ES-I3 (cell line): ENCODE measurements around the gene ICA1.
"Not testable (repeated sequence)": the region's sequence is repeated elsewhere in the genome, so short reads cannot be mapped to it uniquely, and the experiment has no call there.

ENCODE experiments used
- H3K36me3 ChIP-seq: 2 replicates; pipeline ENCODE4 v1.6.1; 2013; ENCODE audit warnings: mild to moderate bottlenecking, low read length, control low read depth, moderate library complexity; ENCODE audit not compliant: insufficient read depth
- H3K4me1 ChIP-seq: 2 replicates; pipeline ENCODE4 v1.6.1; 2013; ENCODE audit warnings: mild to moderate bottlenecking, control low read depth, low read length; ENCODE audit not compliant: insufficient read depth
- H3K9ac ChIP-seq: 2 replicates; pipeline ENCODE4 v1.6.1; 2013; ENCODE audit warnings: low read depth, mild to moderate bottlenecking, low read length, moderate library complexity
- H3K9me3 ChIP-seq: 2 replicates; pipeline ENCODE4 v1.6.1; 2013; ENCODE audit warnings: mild to moderate bottlenecking, low read length, moderate library complexity; ENCODE audit not compliant: control insufficient read depth, insufficient read depth

ICA1 gene

DNA sequence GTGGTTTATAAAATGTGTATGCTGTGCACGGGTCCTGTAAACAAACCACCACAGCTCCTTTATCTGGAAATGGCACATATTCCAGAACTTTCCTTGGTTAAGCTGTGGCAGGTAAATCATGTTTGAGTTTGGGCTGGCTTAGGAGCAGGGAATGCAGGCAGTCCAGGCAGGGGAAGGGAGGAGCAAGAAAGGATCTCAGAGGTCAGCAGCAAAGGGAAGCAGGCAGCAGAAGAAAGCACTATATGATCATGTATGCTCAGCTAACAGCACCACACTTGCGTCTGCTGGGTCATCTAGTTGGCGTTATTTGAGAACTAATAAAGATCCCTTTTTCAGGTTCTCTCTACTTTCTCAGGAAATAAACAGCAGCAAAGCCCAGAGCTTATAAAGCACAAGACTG, 7.8 kb downstream of the ICA1 start:
- Histone ChIP-seq H3K9me3 (no peaks in the 10 kb centered on the region), H3K4me1 (0 out of 2 replicates have a peak, but pooled peaks cover 4% of the 10 kb centered on the region), H3K9ac (no peak overlapping the region), H3K36me3 (no peaks in the 10 kb centered on the region)

DNA sequence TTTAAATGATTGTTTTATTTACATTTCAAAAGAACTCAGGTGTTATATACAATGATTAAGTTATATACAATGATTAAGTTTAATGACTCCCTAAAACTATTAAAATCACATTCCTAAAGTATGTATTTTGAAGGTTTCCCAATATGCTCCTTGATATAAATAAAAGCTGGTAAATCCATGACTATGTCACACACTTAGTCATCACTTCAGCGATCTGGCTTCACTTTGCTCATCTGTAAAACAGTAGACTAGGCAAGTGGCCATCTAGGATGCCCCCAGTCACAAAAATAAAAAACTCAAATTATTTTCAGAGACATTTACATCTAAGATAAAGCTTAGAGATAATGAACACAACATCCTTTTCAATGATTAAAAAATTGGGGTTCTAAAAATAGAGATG, 10.8 kb downstream of the ICA1 start:
- Histone ChIP-seq H3K9me3 (no peaks in the 10 kb centered on the region), H3K9ac (no peak overlapping the region), H3K36me3 (no peaks in the 10 kb centered on the region), H3K4me1 (0 out of 2 replicates have a peak, but pooled peaks cover 4% of the 10 kb centered on the region)

DNA sequence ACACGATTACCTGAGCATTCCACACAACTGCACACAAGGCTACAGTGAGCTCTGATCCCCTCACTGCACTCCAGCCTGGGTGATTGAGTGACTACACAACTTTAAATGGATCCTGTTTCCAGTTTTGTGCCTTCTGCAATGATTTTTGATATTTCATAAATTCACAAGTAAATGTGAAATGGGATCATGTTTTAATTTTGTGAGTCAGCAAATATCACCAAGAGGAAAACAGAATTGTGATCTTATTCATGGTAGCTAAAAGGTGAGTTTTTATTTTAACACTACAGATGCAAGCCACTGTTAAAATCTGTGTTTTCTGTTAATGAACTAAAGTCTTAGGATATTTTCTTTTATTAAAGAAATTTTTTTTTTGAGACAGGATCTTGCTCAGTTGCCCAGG, 11.4 kb downstream of the ICA1 start:
- H3K36me3 ChIP-seq = no peaks in the 10 kb centered on the region
- 0 out of 2 replicates have a peak, but pooled peaks cover 4% of the 10 kb centered on the region for H3K4me1 ChIP-seq
- no peak overlapping the region for H3K9ac ChIP-seq
- H3K9me3 ChIP-seq = no peaks in the 10 kb centered on the region

DNA sequence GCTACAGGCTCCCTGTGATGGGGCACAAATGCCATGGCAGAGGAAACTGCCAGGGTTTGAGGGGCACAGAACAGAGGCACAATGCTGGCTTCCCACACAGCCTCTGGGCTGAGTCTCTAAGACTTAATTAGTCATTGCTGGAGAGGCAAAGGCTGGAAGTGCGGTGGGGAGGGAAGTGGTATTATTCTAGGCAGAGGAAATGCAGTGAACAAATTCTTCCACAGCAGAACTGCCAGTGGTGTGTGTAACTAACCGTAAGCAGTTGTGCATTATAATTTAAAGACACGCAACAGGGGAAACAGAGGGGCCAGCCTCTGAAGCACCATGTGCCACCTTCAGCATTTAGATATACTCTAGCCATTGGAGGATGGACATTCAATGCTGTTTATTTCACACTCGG, 12.8 kb downstream of the ICA1 start:
- Histone ChIP-seq H3K9me3 (no peaks in the 10 kb centered on the region), H3K9ac (no peak overlapping the region), H3K36me3 (no peaks in the 10 kb centered on the region), H3K4me1 (no peaks in the 10 kb centered on the region)

DNA sequence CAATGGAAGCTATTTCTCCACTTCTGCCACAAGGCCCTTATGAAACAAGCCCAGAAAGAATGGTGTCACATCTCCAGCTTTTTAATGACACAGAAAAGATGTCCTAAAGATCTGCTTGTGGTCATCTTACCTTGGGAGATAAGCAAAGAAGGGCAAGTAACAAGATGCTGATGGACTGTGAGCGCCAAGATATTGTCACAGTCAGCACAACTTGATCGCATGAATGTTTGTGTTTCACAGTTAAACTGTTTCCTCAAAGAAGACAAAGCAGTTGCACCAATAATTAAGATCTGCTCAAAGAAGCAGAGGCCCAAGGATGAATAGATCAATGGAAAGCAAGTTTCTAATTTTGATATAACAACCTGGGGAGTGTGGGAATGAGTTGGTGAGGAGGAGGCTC, 15.9 kb downstream of the ICA1 start:
- Histone ChIP-seq H3K4me1 (no peaks in the 10 kb centered on the region), H3K36me3 (no peaks in the 10 kb centered on the region), H3K9me3 (no peaks in the 10 kb centered on the region), H3K9ac (no peak overlapping the region)

DNA sequence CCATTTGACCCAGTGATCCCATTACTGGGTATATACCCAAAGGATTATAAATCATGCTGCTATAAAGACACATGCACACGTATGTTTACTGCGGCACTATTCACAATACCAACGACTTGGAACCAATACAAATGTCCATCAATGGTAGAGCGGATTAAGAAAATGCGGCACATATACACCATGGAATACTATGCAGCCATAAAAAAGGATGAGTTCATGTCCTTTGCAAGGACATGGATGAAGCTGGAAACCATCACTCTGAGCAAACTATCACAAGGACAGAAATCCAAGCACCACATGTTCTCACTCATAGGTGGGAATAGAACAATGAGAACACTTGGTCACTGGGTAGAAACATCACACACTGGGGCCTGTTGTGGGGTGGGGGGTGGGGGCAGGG, 16.9 kb downstream of the ICA1 start:
- not testable (repeated sequence) for H3K36me3 ChIP-seq, H3K9me3 ChIP-seq, H3K4me1 ChIP-seq, H3K9ac ChIP-seq

DNA sequence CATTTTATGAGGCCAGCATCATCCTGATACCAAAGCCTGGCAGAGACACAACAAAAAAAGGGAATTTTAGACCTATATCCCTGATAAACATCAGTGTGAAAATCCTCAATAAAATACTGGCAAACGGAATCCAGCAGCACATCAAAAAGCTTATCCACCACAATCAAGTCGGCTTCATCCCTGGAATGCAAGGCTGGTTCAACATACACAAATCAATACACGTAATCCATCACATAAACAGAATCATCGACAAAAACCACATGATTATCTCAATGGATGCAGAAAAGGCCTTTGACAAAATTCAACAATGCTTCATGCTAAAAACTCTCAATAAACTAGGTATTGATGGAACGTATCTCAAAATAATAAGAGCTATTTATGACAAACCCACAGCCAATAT, 18.9 kb downstream of the ICA1 start:
- not testable (repeated sequence) for H3K4me1 ChIP-seq, H3K9me3 ChIP-seq, H3K9ac ChIP-seq, H3K36me3 ChIP-seq

DNA sequence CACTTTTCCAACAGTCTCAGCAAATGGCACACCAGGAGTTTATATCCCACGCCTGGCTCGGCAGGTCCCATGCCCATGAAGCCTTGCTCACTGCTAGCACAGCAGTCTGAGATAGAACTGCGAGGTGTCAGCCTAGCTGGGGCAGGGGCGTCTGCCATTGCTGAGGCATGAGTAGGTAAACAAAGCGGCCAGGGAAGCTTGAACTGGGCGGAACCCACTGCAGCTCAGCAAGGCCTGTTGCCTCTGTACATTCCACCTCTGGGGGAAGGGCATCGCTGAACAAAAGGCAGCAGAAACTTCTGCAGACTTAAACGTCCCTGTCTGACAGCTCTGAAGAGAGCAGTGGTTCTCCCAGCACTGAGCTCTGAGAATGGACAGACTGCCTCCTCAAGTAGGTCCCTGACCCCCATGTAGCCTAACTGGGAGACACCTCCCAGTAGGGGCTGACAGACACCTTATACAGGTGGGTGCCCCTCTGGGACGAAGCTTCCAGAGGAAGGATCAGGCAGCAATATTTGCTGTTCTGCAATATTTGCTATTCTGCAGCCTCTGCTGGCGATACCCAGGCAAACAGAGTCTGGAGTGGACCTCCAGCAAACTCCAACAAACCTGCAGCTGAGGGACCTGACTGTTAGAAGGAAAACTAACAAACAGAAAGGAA, 22.1 kb downstream of the ICA1 start:
- not testable (repeated sequence) for H3K36me3 ChIP-seq, H3K9ac ChIP-seq, H3K4me1 ChIP-seq, H3K9me3 ChIP-seq

DNA sequence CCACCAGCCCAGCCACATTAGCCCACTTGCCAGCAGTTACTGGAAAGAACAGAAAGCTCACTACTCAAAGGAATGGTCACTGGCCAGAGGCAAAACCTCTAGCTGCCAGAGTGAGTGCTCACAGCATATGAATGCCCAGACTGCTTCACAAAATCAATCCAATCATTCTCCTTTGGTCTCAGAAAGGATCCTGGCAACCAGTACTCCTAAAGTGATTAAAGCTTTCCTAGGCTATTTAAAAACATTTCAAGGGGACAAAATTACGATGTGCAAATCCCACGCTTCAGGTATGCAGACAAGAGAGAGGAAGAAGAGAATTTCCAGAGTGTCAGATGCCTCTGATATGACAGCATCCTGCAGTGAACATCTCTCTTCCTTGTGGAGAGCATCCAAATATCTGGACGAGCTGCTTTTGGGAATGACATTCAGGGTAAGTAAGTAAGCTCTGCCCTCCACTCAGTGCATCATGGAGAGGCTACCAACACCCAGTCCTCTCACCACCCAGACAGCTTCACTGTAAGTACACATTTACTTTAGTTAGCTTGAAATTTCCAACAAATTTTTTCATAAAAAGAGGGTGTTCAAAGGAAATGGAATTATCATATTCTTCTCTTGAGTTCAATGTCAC, 25.1 kb downstream of the ICA1 start:
- no peak overlapping the region for H3K9ac ChIP-seq
- H3K4me1 ChIP-seq = peaks cover 3% of the 10 kb centered on the region; the same call in 1 of the 2 replicates
- no peaks in the 10 kb centered on the region; the same call in 1 of the 2 replicates for H3K36me3 ChIP-seq
- H3K9me3 ChIP-seq = peaks cover 4% of the 10 kb centered on the region; the same call in 1 of the 2 replicates

DNA sequence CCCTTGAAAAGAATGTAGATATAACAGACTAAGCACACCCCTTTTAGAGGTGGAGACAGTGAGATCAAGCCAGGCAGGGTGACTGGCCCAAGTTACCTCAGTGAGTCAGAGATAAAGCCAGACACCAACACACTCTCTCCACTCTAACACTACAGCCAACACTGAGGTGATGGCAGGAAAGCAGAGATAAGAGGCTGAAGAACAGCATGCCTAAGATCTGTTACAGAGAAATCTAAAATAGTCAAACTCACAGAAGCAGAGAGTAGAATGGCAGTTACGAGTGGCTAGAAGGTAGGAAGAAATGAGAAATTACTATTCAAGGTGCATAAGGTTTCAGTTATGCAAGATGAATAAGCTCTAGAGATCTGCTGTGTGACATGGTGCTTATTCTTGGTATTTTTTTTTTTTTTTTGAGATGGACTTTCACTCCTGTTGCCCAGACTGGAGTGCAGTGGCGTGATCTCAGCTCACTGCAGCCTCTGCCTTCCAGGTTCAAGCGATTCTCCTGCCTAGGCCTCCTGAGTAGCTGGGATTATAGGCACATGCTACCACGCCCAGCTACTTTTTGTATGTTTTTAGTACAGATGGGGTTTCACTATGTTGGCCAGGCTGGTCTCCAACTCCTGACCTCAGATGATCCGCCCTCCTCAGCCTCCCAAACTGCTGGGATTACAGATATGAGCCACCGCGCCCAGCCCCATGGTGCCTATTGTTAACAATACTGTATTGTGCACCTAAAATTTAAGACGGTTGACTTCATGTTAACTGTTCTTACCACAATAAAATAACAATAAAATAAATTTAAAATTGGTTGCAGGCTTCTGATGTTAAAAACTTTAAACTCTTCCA, 28.7 kb downstream of the ICA1 start:
- Histone ChIP-seq H3K9ac (no peak overlapping the region), H3K9me3 (no peaks in the 10 kb centered on the region), H3K4me1 (peaks cover 3% of the 10 kb centered on the region; the same call in 1 of the 2 replicates), H3K36me3 (no peaks in the 10 kb centered on the region; the same call in 1 of the 2 replicates)

DNA sequence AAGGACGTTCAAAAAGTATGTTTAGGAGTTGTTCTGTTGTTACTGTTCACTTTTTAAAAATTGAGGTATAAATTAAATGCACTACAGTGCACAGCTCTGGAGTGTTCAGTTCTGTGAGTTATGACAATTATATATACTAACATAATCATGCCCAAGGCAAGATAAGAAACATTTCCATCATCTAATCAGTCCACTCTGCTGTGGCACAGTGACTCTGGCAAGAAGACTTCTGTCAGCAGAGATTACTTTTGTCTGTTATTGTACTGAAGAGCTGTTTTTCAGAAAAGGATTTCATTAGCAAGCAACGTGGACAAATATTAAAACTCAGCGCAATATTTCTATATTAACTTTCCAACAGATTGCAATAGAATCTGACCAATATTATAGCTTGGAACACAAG, 32.0 kb downstream of the ICA1 start:
- Histone ChIP-seq H3K36me3 (no peaks in the 10 kb centered on the region), H3K9ac (no peak overlapping the region), H3K4me1 (no peaks in the 10 kb centered on the region), H3K9me3 (no peaks in the 10 kb centered on the region)

DNA sequence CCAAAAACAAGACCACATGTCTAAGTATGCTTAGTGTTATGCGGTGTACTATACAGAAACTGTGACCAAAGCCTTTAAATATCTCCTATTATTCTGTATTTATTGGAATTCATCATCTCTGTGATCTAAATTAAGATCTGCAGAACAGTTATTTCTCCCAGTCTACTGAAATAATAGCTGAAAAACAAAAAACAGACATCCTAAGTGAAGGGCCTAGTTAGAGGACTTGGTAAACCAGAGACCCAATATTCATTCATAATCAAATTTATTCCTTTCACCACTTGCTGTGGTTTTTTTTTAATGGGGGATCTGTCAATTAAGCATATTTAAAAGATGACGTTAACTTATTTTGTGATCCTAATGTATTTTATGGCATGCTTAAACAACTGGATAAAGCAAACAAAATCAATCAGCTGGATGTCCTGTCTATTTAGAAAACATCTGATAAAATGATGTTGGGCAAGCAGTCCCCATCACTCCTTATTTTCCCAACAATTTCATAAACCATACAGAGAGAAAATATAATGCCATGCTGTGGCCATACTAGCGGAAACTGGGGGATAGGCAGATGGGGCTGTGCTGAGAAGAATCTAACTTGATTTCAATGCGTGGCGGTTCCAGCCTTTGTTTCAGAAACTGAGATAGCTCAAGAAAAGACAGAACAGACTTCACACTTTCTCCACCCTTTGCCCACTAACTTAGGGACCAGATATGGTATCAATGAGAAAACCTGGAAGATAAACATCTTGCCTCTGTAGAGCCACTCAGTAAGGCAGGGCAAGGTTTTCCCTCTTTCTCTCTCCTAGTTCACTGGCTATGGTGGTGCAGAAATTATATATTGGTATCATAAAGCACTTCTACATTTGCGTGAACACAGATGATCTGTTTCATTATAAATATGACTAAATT, 32.9 kb downstream of the ICA1 start:
- H3K4me1 ChIP-seq = no peaks in the 10 kb centered on the region
- no peak overlapping the region for H3K9ac ChIP-seq
- no peaks in the 10 kb centered on the region for H3K36me3 ChIP-seq
- H3K9me3 ChIP-seq = no peaks in the 10 kb centered on the region

DNA sequence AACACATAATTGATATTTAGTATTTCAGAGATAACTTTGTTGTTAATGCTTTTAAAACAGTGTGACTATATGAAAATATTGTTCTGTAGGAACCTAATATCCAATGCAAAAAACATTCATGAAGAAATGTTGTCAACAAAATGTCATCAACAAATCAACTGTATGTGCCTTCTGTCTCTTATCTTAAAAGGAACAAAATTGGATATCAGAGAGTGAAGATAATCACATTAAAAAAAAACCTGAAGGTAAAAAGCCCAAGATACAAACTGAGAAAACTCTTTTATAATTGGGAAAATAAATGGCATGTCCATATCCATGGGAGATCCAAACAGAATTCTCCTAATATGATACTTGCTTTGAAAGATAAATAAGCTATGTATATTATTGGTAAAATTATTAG, 33.9 kb downstream of the ICA1 start:
- Histone ChIP-seq H3K9me3 (no peaks in the 10 kb centered on the region), H3K4me1 (0 out of 2 replicates have a peak, but pooled peaks cover under 1% of the 10 kb centered on the region), H3K9ac (no peak overlapping the region), H3K36me3 (no peaks in the 10 kb centered on the region)

DNA sequence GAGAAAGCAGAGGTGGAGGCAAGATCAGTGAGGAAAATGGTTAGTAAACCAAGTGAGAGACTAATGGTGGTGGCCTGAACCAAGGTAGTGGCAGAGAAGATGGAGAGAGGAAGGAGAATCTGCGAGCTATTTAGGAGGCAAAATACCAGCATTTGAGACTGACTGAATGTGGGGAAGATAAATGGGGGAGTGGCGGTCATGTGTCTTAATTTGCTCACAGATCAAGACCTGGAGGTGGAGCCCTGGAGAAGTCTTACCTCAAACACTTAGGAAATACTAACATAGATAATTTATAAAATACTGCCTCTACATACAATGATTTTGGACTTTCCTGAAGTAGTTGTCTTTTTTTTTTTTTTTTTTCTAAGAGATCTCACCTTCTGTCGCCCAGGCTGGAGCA, 34.7 kb downstream of the ICA1 start:
- Histone ChIP-seq H3K36me3 (no peaks in the 10 kb centered on the region), H3K4me1 (peaks cover 8% of the 10 kb centered on the region), H3K9me3 (no peaks in the 10 kb centered on the region), H3K9ac (no peak overlapping the region)
